M059J (cell line): Measurements from ENCODE around the gene TMPRSS7. TPM values are rescaled to one million over a fixed set of nuclear protein-coding genes. Genes with fewer than 3 reads are reported as not detected.

ENCODE experiments used
- DNase-seq: peaks from one replicate; pipeline ENCODE4 v3.0.0-alpha.2; 2012; ENCODE audit warnings: low read depth
- total RNA-seq: library from RNA; depleted of rRNA; stranded (reverse); fragments of >200 nt; shearing (Covaris generic); gene quantifications from 2 replicates; pipeline ENCODE4 v1.2.3, GENCODE V29; 2014

The TMPRSS7 gene
- total RNA-seq, 1 experiment from 2014 or later: not detected

DNA sequence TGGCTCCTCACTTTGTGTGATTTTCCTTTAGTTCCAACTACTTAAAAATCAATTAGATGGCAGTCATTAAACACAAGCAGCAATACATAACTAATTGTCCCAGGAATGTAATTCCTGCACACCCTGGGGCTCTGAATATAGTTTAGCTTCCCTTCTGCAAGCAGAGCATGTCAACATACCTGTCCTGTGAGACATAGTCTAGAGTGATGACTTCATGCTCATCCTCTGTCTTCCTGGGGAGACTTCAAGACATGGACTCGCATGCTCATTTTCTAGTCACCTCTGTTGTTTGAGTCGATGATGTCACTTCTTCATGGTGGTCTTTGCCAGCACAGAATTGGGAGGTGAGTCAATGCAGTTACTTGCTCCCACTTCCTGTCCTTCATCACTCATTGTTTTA, 67.4 kb downstream of the TMPRSS7 start:
- peak; percentile 95 for DNase-seq

- no peak for DNase-seq
Observed at GRCh38 chr3:112104774-112105173, 70.2 kb downstream of the TMPRSS7 start.

DNA sequence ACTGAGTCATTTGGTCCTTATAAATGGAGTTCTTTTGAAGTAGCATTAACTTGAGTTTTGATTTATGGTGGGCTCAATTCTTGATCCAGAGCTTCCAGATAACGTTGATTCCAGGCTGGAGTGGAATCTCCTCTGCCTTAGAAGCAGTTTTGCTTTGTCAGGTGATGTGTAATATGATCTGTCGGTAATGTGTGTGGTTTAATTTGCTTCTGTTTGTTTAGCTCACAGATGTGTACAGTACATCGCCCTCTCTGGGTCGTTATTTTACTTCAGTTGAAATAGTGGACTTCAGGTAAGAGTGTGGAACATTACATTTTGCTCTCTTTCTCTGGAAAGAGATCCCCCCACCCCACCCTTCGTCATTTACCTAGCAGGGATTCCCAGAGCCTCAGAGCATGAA, 74.8 kb downstream of the TMPRSS7 start:
- no peak for DNase-seq

DNA sequence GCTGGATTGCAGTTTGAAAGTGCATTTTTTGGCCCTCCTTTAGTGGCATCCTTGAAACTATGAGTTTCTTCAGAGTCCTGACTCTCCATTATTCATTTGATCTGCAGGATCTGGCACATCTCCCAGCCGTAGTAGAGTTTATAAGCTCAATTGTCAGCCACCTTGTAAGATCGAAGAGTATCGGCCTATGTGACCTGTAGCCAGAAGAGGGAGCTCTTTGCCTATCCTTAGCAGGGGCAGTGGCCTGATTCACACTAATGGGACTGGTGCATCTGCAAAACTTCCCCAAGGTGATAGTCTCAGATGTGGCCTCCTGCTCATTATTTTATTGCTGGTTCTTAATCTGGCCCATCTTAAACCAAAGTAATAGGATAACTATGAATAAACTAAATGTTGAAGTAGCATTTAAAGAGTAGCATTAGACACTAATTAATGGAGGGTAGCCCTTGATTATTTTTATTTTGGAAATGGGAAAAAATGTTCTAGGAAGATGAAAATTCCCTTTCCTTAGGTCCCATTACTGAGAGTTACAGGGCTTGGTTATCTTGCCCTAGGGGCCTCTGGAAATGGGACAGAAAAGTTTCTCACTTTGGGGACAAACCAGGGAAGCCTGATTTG, 77.4 kb downstream of the TMPRSS7 start:
- peak; percentile 71 for DNase-seq

GRCh38 chr3:112114576-112115160, 80.1 kb downstream of the TMPRSS7 start:
- DNase-seq: no peak

DNA sequence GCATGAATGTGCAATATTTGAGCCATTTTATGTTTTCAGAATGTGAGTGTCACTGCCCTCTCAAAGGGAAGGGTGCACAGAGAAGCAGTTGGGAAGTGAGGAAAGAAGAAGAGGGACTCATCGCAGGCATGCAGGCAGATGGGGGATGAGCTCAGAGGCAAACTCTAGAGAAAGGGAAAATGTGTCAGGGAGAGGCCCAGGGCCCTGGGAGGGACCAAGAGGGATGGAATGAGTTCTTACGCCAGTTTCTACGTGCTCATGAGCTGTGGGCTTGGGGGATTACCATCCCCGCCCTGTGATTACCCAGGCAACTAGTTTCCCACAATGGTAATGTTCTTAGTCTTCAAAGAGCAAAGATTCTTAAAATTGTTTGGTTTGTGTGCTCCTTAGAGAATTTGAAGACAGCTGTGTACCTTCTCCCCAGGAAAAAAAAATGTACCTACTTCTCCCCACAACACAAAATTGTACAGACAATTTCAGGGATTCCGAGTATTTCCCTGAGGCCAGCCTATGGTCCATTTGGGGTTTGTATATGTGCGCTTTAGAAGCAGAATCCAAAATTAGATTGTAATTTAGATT, 80.7 kb downstream of the TMPRSS7 start:
- DNase-seq: no peak

- DNase-seq: no peak
Observed at GRCh38 chr3:112115806-112116383, 81.4 kb downstream of the TMPRSS7 start.

- no peak for DNase-seq
Observed at GRCh38 chr3:112116748-112117186, 82.2 kb downstream of the TMPRSS7 start.

DNA sequence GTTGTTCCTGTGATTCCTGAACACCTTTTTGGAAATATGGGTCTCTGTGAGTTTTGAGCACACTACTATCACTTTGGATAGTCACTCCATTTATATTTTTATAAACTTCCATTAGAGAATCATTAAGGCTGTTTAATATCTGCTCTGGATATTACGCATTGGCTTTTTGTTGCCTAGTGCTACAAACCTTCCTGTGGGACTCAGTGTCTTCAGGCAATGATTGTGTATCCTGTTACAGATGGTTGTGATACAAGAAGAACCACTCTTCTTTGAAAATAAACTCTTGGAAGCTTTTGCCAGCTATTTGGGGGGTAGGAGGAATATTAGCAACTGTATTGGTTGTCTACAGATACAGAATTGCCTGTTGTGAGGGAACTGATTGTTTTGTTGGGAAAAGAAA, 82.9 kb downstream of the TMPRSS7 start:
- DNase-seq: no peak

DNA sequence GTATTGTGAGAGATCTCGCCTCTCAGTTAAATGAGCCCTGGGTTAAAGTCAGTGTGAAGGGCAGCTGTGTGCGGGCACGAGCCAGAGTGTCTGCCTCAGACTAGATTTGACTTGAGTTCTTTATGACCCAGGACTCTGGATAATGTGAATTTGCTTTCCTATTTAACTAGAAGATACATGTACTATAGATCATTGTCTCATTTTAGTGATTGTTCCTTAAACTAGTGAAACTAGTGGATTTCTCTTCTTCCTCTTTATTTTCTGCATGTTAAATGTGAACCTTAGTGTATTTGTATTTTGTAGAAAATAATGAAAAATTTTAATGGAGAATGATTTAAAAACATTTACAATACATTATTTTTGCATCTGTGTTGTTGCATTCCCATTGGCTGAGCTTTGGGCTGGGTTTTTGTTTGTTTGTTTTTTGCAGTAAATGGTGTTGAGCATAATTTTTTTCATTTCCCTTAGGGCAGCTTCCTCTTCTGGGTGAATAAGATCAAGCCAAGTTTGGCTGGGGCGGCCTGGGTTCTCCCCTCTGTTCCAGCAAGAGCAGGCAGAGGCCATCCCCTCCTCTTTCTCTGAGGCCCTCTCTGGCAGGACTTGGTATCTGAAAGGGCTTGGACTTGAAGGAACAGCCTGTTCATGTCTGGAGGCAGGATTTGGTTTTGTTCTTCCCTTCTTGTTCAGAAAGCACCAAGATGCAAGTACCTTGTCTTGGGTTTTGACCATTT, 83.5 kb downstream of the TMPRSS7 start:
- no peak for DNase-seq

DNA sequence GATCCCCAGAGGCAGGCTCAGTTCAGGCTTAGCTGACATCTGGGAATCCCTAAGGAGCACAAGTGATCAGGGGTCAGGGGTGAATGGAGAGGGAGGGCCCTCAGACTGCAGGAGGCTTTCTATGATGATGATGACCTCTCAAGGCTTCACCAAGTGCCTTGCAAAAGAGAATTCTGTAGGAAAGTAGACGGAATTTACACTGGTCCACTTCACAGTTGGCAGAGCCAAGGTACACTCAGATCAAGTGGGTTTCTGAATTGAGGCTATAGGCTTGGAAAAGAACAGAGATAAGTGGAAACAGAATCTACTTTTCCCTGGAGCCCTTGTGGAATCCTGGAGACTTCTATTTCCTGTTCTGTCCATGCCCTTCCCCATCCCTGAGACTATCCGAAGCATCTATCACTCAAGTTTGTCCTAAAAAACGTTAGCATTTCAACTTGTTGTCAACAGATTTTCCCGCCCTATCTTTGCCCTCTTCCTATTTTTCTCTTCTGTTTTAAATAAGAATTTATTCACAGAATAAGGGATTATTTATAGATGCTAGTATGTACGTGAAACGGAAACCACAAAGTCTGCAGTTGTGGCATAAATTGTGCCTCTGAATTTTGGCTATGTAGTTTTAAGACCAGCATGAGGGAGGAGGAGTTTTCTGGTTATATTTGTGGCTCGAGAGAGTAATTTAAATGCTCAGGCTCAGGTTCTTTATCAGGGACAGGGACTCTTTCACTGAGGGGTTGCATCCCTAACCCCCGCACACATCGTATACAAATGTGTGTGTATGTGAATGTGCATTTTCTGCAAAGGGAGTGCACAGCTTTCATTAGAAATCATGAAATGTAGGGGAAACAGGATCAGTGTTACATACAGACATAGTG, 85.7 kb downstream of the TMPRSS7 start:
- DNase-seq: no peak

GRCh38 chr3:112121577-112122547, 87.3 kb downstream of the TMPRSS7 start:
- no peak for DNase-seq

- DNase-seq: no peak
Observed at GRCh38 chr3:112122870-112123269, 88.3 kb downstream of the TMPRSS7 start.

DNA sequence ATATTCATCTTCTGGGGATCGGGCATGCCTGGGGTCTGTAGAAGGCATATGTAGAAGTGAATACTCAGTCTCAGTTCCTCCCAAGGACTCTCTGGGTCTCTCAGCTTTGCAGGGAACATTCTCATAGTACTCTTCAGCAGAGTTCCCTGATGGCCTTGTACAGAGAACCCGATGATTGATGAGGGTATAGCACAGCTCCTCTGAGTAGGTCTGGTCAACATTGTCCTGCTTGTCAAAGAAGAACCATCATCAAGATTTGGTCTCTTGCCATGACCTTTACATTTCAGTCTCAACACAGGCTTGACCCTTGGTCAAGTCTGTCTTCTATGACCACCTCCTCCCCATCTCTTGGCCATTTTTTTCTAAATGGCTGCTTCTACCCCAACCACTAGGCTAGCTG, 89.0 kb downstream of the TMPRSS7 start:
- DNase-seq: no peak

- no peak for DNase-seq
Observed at GRCh38 chr3:112124907-112125607, 90.5 kb downstream of the TMPRSS7 start.

DNA sequence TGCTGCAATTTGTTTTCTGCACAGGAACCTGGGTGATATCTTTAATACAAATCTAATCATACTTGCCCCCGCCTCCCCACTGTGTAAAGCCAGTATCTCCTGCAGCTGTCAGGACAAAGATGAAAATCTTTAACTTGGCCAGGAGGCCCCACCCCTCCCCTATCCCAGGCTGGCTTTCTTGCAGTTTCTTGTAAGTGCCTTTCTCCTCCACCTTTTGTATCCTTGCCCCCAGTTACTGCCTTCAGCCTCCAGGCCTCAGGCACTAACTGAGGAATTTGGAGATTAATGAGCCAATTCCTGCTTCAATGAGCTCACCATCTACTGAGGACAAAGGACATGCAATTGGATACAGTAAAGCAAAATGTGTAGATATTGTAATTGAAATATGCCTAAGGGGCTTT, 92.0 kb downstream of the TMPRSS7 start:
- DNase-seq: peak; percentile 57

DNA sequence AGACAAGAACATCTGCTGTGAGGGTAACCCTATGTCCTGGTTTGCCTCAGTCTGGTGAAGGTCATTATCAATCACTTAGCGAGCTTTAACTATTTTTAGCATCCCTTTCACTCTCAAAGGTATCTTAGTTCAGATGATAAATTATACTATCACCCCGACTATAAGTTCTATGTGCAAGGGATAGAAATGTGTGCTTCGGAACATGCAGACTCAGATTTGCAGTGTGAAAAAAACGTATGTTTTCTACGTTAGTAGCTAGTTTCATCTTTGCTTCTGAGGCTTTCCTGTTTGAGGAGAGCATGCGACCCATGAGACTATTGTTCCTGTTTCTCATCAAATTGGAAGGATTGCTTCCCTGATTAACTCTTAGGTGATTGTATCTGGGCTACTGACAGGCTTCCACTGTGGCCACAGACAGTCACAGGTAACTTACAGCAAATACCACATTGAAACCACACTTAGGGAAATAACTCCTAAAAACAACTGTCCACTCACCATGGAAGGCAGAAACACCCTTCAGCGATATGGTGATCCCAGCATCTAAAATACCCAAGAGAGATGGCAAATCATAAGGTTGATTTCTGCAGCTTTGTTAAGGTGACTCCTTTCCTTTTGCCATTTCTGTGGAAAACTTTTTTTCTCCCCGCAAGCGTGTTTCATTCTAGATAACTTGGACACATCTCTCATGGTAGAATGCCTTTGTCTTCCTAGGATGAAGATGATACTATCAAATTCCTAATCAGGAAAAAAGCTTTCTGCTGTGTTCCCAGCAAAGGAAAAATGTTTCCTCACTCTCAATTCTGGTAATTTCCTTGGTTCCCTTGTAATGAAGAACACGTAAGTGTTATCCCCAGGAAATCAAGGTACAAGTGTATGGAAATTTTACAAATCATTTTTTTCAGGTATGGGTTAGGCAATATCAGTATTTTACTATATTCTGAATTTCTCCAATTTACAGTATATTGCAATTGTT, 93.3 kb downstream of the TMPRSS7 start:
- no peak for DNase-seq
